GM19035 (cell line): ENCODE data around the gene C17orf67.

Experiments
- ATAC-seq: cut with Tn5 transposase; IDR thresholded peaks from one replicate; pipeline ENCODE4 v1.9.1; 2021; ENCODE audit not compliant: unreplicated experiment

Gene C17orf67

DNA sequence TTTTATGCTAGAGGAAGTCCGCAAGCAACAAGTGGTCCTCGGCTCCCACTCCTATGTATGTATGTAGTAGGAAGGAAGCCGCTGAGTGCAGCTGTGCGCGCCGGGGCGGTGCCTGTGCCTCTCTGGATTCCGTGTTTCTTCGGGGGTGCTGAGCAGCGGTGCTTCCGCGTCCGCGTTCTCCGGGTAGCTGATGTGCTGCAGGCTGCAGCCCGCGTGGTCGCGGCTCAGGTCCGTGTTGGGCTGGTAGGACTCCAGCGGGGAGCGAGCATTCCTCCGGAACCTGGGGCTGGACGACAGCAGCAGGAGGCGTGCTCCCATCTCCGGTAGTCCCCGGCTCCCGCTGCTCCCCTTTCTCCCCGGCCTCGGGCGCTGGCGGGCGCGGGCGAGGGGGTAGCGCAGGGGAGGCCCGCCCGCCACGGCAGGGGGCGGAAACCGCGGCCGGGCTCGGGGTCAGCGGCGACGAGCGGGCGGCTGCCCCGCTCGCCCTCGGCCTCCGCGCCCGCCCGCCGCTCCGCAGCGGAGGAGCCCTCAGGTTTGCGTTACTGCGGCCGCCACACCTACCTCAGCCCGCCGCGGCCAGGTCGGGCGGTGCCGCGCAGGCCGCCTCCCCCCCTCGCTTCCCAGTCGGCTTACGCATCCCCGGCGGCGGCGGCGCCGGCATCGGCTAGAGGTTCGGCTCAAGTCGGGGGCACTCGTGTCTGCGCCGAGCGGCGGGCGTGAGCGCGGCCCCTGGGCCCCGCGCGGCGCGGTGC, 487 bp downstream of the C17orf67 start:
- peak; percentile 48 for ATAC-seq

DNA sequence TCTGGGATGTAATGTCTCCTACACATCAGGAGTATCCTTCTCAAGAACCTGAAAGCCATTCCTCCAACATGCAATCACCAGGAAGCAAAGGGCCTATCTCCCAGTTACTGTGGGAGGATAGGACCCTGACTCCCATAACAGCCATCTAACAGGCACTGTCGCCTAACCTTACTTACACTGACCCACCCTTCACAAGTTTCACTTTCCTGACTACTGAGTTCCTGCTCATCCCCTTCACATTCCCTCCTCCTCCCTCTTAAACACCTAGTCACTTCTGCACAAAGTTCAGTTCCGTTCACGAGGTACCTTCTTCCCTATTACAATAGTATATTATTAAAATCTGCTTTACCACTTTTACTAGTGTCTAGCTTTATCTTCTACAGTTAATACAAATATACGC, 1.3 kb downstream of the C17orf67 start:
- ATAC-seq: no peak

DNA sequence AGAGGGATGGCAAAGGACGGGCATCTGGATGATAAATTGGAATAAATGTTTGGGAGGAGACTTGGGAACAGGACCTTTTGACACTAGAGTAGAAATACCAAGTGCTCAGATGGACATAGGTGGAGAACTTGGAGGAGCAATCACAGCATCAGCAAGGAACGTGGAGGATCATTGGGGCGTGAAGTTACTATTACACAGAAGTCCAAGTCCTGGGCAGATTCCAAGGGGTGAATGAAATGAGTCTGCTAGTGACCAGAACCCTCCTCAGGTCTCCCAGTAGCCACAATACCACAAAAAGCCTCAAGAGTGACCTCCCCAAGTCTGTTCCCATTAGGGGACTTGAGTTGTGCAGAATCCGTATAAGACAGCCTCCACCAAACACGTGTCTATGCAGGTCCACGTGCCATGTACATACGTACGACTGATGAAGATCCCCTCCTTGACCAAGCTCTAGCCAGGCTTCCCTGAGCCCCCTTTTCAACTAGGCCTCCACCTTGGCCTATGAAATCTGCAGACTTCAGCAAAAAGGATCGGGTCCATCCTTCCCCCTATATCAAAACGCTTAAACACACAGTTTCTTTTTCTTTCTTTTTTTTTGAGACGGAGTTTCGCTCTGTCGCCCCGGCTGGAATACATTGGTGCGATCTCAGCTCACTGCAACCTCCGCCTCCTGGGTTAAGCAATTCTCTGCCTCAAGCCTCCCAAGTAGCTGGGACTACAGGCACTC, 2.2 kb downstream of the C17orf67 start:
- no peak for ATAC-seq

DNA sequence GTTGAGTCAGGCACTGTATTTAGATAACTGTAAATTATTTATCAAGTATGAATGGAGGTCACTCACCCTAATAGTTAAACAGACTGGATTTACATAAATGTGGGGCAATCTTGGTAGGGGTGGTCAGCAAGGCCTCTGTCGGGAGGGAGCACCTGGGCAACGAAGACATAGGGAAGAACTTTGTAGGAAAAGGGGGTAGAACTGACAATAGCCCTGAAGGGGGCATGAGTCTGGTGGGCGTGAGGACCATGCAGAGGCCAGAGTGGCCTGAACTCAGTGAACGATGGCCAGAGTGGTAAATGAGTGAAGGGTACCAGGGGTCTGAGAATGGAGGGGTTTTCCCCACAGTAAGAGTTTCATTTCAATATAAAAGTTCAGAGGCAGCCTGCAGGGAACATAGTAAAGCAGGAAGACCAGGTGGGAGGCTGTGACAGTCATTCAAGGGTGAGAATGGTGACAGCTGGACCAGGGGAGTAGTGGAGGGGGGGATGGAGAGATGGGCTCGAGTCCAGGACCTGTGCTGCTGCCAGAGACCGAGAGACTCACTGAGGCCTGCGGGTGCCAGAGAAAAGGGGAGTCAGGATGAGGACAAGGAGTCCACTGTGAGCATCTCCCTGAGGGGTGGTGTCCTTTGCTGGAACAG, 2.9 kb downstream of the C17orf67 start:
- ATAC-seq: no peak

DNA sequence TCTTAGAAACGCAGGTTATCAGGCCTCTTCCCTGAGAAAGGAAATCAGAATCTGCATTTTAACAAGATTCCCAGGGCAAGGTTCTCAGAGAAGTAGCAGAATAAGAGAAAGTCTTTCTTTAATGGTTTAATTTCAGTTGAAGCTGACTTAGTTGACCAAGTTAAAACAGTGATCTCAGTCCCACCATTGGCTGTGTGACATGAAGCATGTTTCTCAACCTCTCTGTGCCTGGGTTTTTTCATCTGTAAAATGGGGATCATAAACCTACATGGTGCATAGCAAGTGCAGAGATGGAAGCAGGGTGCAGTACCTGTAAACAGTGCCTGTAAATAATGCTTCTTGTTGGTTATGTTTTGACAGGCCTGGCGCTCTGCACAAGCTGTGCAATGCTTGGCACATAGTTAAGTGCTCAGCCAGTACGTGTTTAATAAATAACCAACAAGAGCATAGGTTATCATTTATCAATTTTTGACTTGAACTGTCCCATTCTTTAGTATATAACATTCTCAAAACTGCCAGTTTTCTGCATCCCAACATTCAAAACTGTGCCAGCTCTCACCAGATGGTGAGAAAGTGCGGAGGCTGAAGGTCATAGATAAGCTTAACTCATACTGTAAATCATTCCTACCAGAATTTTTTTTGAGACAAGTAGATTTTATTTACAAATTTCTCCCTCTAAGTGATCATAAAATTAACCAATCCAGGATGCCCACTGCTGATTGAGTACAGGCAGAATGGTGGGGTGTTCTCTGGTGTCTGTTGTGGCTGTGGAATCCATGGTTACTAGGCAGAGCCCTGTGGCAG, 6.9 kb downstream of the C17orf67 start:
- no peak for ATAC-seq

DNA sequence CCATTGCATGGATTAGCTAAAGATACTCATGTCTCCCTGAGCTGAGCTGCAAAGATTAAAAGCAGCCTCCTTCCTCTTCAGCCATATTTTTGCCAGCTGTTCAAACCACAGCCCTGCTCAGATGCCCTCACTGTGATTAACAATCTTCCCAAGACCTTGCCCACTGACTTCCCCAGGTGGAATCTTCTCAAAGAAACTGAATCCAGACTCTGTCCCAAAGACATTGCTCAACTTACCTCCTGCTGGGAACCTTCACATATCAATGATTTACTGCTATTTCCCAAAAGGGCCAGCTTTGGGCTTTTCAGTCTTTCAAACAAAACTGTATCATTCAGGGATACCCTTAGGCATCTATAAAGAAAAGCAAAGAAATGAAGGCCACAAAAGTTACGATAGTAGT, 9.2 kb downstream of the C17orf67 start:
- no peak for ATAC-seq

DNA sequence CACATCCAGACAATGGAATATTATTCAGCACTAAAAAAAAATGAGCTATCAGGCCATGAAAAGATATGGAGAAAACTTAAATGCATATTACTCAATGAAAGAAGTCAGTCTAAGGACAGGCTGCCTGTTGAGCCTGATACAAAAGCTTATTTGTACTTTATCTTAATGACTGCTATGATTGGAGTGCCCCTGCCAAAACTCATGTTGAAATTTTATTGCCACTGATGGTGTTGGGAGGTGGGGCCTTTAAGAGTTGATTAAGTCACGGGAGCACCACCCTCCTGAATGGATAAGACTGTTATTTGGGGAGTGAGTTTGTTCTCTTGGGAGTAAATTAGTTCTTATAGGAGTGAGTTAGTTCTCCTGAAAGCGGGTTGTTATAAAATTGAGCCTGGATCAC, 9.9 kb downstream of the C17orf67 start:
- no peak for ATAC-seq

DNA sequence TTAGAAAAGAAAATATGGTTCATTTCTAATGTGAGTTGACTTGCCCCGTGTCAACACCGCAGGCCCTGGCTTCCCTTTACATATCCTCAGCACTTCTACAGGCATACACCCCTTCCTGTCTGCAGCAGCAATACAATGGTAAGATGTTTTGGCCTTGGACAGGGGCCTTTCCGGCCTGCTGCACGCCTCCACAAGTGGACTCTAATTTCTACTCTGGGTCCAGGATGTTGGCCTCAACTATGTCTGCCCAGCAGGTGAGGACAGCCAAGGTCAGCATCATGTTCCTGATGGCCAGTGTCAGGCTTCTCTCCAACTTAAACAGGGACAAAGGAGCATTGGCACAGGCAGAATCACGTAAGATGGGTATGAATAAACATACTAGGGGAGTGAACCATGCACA, 11.0 kb downstream of the C17orf67 start:
- ATAC-seq: no peak

DNA sequence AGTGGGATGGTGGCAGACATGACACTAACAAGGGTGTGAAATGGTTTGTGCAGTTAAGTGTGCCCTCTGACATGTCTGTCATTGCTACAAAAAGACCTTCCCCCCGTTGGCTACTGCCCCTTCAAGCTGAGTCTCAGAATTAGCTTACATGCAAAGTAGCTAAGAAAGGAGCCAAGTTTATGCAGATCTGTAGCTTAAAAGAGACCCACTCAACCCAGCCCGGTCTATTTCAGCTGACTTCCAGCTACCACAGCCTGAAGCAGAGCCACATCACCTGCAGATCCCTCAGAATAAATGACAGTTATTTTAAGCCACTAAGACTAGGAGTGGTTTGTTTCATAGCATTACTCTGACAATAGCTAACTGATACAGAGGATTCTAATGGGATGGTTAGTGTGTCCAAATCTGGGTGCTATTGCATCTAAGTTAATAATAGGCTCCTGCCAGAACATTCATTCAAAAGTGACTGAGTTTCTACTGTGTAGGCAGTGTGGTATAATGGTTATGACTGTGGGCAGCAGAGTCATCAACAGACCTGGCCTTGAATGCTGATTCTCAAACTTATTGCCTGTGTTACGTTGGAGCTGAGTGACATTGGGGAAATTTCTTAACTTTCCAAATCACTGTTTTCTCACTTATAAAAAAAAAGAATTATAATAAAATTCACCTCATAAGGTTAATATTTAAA, 11.7 kb downstream of the C17orf67 start:
- no peak for ATAC-seq

DNA sequence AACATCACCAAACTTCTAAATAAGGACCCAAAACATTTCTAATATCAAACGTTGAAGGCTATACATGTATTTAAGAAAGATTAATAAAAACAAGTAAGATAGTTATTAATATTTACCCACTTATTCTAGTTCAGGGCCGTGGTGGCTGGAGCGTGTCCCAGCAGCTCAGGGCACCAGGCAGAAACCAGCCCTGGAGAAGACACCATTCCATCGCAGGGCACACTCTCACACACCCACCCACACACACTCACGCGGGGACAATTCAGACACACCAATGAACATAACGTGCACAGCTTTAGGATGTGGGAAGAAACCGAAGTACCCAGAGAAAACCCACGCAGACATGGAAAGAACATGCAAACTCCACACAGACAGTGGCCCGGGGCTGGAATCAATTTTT, 13.5 kb downstream of the C17orf67 start:
- ATAC-seq: no peak

DNA sequence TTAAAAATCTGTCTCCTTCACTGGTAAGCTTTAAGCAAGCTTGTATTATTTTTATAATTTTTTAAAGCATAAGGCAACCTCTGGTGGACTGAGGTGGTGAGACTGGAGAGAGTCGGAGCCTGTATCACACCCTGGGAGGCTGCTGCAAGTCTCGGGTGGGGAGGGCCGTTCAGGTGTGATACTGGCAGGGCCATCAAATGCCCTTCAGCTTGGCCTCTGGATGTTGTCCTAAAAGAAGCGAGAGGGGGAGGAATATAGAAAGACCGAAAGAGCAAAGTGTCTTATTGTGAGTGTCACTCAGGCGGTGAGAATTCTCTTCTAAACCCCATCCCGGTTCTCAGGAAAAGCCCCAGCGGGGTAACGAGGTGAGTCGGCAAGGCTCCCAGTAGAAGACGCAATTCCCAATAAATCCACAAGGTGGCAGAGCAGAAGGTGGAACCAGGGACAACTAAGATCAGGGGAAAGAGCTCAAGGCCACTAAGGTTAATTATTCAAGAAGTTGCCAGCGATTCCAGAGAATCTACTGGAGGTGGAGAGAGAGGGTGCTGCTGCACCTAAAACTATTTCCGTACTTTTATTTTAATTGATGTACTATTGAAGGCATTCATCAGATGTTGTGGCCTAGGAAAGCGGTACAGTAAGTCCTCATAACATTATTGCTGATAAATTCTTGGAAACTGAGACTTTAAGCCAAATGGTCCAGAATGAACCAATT, 14.1 kb downstream of the C17orf67 start:
- peak; percentile 76 for ATAC-seq

DNA sequence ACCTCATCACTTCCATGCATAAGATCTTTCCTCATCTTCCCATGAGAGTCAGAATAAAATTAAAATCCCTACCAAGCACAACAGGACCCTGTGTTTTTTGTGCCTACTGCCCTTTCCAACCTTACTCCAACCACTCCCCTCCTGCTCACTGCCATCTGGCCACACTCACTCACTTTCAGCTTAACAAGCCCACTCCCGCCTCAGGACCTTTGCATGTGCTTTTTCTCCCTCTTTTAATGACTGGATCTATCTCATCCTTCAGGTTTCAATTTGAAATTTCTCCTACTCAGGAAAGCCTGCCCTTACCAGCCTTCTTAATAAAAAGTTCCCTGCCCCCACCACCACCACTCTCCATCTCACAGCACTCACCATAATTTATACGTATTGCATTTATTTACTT, 14.7 kb downstream of the C17orf67 start:
- ATAC-seq: no peak

DNA sequence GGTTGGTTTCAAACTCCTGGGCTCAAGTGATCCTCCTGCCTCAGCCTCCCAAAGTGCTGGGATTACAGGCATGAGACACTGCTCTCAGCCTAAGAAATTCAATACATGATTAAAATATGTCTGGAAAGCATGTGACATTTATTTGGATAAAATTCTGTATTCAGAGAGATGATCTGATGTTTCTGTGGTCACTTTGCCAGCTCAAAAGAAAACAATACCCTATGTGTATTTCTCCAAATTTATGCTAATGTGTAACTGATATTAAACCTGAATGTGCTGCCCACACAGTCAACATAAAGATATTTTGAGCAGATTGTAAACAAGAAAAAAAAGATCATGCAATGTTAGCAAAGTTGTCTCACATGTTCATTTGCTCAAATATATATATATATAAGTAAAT, 16.7 kb downstream of the C17orf67 start:
- ATAC-seq: no peak

DNA sequence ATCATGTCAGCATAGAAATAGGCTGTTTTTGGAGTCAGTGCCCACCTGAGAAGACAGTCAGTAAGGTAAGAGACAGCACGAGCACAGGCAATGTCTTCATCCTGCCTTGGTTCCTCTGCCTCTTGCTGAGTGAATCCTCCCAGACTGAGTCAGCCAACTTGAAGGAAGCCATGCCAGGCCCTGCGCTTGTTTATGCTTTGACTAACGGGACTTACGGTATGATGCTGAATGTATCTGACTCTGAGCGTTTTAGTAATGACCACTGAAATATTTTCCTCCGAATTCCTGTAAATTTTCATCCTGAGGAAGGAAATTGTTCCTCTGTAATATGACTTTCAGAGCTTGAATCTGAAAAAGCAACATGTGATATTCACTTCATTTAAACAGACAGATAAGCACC, 18.0 kb downstream of the C17orf67 start:
- ATAC-seq: no peak

DNA sequence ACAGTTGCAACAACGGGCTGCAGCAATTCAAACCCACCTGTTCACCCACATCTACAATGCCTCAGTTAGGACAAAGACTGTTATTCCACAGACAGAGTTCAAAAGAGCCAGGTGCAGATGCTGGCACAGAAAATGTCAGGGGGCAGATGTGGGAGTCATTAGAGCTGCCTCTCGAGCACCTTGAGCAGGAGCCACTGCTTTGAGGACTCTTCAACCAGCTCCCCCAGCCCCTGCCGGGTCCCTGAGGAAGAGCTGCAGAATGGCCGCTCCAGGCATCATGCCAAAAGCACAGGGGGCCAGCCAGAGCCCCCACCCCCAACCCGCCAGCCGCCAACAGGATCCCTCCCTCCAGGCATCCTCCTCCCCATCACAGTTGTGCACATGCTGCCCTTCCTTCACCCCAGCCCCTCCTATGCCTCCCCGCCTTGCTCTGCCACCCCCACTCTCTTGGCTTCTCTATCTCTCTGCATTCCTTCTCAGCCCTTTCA, 20.8 kb downstream of the C17orf67 start:
- ATAC-seq: no peak

DNA sequence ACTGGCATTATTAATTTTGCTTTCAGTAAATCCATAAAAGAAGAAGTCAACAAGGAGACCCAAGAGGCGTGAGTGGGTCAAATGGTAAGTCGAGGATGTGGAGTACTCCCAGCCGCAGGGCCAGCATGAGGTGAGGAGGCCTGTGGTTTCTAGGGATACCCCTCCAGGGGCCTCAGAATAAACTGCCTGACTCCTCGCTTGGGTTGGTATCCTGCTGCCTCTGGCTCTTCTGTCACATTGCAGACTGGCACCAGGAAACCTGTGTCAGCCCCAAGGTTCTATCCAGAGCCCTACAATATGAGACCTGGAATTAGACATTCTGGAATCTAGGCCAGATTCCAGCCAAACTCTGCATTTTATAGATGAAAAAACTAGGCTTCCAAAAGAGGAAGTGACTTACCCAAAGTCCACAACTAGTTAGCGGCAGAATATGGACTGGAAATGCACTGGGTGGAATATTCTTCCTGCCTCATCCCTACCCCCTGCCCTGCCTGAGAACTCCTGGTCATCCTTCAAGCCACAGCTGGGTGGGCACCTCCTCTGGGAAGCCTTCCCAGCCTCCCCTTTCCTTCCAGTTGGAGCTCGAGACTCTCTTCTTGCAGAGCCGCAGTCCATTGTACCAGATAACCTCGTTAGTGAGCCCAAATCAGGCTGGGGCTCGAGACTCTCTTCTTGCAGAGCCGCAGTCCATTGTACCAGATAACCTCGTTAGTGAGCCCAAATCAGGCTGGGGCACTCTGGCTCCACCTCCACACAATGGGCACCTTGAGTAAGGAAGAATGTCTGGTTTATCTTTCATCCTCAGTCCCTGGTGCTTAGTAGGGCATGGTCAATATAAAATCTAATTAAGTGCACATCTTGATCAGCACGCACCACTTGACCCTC, 22.6 kb downstream of the C17orf67 start:
- ATAC-seq: no peak

DNA sequence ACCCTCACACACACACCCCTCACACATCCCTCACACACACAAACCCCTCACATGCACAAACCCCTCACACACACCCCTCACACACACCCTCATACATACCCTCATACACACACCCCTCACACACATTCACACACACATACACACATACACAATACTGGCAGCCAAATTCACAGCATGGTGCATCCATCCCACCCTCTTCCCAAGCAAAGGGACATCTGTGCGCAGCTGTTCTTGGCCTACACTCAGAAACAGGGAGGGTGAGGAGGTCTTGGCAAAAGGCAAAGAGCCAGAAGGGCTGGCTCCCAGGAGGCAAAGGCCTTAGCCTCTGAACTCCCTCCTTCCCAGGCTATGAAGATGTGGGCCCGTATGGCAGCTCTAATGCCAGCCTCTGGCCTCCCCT, 23.4 kb downstream of the C17orf67 start:
- ATAC-seq: no peak

DNA sequence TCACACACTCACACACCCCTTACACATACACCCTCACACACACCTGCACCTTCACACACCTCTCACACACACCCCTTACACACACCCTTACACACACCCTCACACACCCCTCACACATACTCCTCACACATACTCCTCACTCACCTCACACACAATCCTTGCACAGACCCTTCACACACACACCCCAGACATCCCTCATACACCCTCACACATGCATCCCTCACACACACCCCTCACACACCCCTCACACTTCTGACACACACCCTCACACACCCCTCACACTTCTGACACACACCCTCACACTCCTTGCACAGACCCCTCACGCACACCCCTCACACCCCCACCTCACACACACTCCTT, 23.9 kb downstream of the C17orf67 start:
- no peak for ATAC-seq
